Calu3 (cell line): ENCODE measurements around the gene MAML3. TPM values are rescaled to one million over a fixed set of nuclear protein-coding genes. Genes with fewer than 3 reads are reported as not detected.

ENCODE experiments used
- BruUV-seq: library from RNA; stranded (reverse); fragments of 400-500 nt; replicated peaks from 2 replicates; lab custom pipeline; 2021; lab: Mats Ljungman, UMichigan
- CTCF ChIA-PET: fragments of 300-600 bp; sonication (Branson Sonifier 250); formaldehyde crosslinking; loops from one replicate; lab custom pipeline; 2022; ENCODE audit warnings: antibody characterized with exemption; lab: Charles Lee
- DNase-seq: peaks from one replicate; pipeline ENCODE4 v3.0.0; 2022
- H3K27ac Mint-ChIP-seq: one replicate; pipeline ENCODE4 v1.8.0; 2022; ENCODE audit warnings: mixed read lengths; ENCODE audit not compliant: unreplicated experiment
- H3K27me3 Mint-ChIP-seq: one replicate; pipeline ENCODE4 v1.8.0; 2022; ENCODE audit warnings: mixed read lengths; ENCODE audit not compliant: unreplicated experiment
- H3K36me3 Mint-ChIP-seq: one replicate; pipeline ENCODE4 v1.8.0; 2022; ENCODE audit warnings: mild to moderate bottlenecking, moderate library complexity, mixed read lengths; ENCODE audit not compliant: insufficient read depth, unreplicated experiment
- H3K4me1 Mint-ChIP-seq: one replicate; pipeline ENCODE4 v1.8.0; 2022; ENCODE audit warnings: mild to moderate bottlenecking, low read depth, mixed read lengths; ENCODE audit not compliant: unreplicated experiment
- H3K4me3 Mint-ChIP-seq: one replicate; pipeline ENCODE4 v1.8.0; 2022; ENCODE audit warnings: mild to moderate bottlenecking, low read depth, moderate library complexity, mixed read lengths; ENCODE audit not compliant: unreplicated experiment
- H3K9me3 Mint-ChIP-seq: one replicate; pipeline ENCODE4 v1.8.0; 2022; ENCODE audit warnings: low read depth, mixed read lengths; ENCODE audit not compliant: unreplicated experiment
- intact Hi-C: fragments of 100-400 bp; cut with micrococcal nuclease; formaldehyde crosslinking; loops from one replicate; pipeline ENCODE4 v1.10.0; 2022; ENCODE audit not compliant: unreplicated experiment
- total RNA-seq: library from RNA; stranded (reverse); gene quantifications from 2 replicates; pipeline ENCODE4 v1.2.3, GENCODE V29; 2022
- TF ChIP-seq, protein P1 (sequence below): fragments of 200-600 bp; IDR thresholded peaks from one replicate; pipeline ENCODE4 v1.8.0; 2022; ENCODE audit warnings: antibody characterized with exemption; ENCODE audit not compliant: unreplicated experiment

MAML3 gene
- total RNA-seq, 1 experiment from 2014 or later: 4.0 TPM

DNA sequence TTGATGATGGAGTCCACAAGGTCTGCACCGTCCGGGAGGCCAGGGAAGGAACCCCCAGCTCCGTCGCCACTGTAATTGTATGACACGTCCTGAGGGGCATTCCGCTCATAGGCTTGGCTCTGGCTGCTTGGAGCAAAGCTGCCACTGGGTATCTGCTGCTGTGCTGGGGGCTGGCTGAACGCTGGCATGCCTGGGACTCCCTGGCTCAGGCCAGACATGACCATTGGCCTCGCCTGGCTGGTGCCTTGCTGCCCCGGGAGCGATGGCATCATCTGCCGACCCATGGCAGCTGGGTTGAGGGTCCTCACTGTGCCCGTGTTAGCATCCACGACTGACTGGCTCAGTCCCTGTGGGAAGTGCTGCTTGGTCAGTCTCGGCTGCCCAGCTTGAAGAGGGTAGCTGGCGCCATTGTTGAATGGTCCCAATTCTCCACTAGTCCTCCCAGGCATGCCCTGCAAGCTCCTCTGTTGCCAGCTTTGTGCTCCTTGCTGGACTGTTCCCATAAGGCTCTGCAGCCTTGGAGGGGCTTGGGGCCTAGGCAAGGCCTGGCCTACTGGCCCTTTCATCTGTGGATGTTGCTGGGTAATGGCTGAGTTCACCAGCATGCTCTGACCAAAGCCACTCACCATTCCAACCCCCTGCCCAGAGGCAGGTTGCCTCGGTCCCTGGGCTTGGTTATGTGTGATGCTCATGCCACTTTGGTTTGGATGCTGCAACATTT is 434.4 kb downstream of the MAML3 start:
- TF ChIP-seq, protein P1, sequence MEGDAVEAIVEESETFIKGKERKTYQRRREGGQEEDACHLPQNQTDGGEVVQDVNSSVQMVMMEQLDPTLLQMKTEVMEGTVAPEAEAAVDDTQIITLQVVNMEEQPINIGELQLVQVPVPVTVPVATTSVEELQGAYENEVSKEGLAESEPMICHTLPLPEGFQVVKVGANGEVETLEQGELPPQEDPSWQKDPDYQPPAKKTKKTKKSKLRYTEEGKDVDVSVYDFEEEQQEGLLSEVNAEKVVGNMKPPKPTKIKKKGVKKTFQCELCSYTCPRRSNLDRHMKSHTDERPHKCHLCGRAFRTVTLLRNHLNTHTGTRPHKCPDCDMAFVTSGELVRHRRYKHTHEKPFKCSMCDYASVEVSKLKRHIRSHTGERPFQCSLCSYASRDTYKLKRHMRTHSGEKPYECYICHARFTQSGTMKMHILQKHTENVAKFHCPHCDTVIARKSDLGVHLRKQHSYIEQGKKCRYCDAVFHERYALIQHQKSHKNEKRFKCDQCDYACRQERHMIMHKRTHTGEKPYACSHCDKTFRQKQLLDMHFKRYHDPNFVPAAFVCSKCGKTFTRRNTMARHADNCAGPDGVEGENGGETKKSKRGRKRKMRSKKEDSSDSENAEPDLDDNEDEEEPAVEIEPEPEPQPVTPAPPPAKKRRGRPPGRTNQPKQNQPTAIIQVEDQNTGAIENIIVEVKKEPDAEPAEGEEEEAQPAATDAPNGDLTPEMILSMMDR: no peak
- Mint-ChIP-seq H3K36me3 (no peaks in the 10 kb centered on the region), H3K4me3 (no peak overlapping the region), H3K9me3 (no peaks in the 10 kb centered on the region), H3K4me1 (no peaks in the 10 kb centered on the region), H3K27ac (no peak overlapping the region), H3K27me3 (no peaks in the 10 kb centered on the region)
- intact Hi-C loops: no loop called here
- CTCF ChIA-PET: no interaction called here
- no peak for DNase-seq
- BruUV-seq: no TSS peak

DNA sequence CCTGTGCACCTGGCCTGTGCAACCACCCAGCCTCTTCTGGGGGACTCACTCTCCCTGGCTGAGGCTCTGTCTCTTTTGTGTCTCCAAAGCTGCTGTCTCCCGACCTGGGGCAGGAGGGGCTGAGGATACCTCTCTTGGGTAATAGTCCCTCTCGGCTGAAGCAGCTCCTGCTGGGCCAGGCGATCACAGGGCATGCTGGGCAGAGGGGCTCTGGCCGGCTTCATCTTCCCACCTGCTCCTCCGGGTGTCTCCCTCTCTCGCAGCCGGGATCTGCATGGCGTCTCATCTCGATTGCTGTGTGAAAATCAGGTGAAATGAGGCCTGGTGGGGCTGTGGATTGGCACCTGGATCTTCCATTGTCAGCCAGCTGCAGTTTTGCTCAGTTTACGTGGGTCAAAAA is 435.2 kb downstream of the MAML3 start:
- Mint-ChIP-seq H3K4me1 (no peaks in the 10 kb centered on the region), H3K36me3 (no peaks in the 10 kb centered on the region), H3K4me3 (no peak overlapping the region), H3K27ac (no peak overlapping the region), H3K9me3 (no peaks in the 10 kb centered on the region), H3K27me3 (no peaks in the 10 kb centered on the region)
- intact Hi-C loops: no loop called here
- BruUV-seq: no TSS peak
- DNase-seq: no peak
- CTCF ChIA-PET: no interaction called here
- TF ChIP-seq, protein P1: no peak

DNA sequence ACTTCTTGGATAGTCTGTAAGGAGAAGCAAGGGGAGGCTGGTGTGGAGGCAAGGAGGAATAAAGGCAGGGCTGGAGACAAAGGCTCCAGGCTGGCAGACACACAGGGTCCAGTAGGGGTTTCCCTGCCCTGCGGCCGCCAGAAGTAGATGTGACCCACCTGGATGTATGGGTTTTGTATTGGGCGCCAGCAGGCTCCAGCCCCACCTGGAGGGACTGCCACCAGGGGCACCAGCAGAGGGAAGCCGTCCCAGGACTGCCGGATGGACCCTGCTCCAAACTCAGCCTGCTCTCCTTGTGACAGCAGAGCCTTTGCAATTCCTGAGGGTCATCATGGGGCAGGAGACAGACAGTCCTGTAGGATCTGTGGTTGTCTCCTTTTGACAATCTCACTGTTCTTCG is 435.6 kb downstream of the MAML3 start:
- Mint-ChIP-seq H3K9me3 (no peaks in the 10 kb centered on the region), H3K4me3 (no peak overlapping the region)

DNA sequence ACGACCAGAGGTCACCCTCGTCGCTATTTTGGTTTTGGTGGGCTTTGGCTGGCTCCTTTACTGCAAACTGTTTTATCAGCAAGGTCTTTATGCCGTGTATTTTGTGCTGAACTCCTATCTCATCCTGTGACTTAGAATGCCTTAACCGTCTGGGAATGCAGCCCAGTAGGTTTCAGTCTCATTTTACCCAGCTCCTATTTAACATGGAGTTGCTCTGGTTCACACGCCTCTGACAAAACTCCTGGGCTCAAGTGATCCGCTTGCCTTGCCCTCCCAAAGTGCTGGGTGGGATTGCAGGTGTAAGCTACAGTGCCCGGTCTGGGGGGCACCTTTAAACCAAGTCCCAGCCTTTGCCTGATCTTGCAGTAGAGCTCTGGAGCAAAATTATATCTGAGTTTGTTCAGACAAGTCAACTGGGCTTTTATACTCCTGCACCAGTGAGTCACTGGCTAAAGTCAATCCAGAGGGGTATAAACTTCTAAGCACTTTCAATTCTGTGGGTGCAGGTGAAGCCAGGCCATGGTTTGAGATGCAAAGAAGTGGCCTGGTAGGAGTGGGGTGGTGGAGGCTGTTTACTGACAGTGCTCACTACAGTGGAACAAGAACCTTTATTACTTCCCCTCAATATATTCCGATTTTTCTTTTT is 438.1 kb downstream of the MAML3 start:
- intact Hi-C loops: no loop called here
- no peak for DNase-seq
- Mint-ChIP-seq H3K4me1 (no peaks in the 10 kb centered on the region), H3K27ac (no peak overlapping the region), H3K9me3 (no peaks in the 10 kb centered on the region), H3K4me3 (no peak overlapping the region), H3K36me3 (no peaks in the 10 kb centered on the region), H3K27me3 (no peaks in the 10 kb centered on the region)
- no TSS peak for BruUV-seq
- TF ChIP-seq, protein P1: no peak
- CTCF ChIA-PET: interaction anchor here (0.7 kb wide), 1 partner anchor 201 kb away, joined by 3 read pairs; no protein-coding TSS in a partner anchor

More for the DNA sequence above, 435.6 kb downstream of the MAML3 start:
- intact Hi-C loops: no loop called here
- Mint-ChIP-seq H3K27me3 (no peaks in the 10 kb centered on the region), H3K27ac (no peak overlapping the region), H3K4me1 (no peaks in the 10 kb centered on the region), H3K36me3 (no peaks in the 10 kb centered on the region)
- TF ChIP-seq, protein P1: no peak
- no peak for DNase-seq
- CTCF ChIA-PET: no interaction called here
- BruUV-seq: no TSS peak
